HG02973 (cell line): Measurements from ENCODE around the gene ECI1.
"Not testable (repeated sequence)": the region's sequence is repeated elsewhere in the genome, so short reads cannot be mapped to it uniquely, and the experiment has no call there.

Experiments used
- ATAC-seq: cut with Tn5 transposase; IDR thresholded peaks from one replicate; pipeline ENCODE4 v1.9.1; 2021; ENCODE audit warnings: moderate library complexity; ENCODE audit not compliant: unreplicated experiment

The ECI1 gene

DNA sequence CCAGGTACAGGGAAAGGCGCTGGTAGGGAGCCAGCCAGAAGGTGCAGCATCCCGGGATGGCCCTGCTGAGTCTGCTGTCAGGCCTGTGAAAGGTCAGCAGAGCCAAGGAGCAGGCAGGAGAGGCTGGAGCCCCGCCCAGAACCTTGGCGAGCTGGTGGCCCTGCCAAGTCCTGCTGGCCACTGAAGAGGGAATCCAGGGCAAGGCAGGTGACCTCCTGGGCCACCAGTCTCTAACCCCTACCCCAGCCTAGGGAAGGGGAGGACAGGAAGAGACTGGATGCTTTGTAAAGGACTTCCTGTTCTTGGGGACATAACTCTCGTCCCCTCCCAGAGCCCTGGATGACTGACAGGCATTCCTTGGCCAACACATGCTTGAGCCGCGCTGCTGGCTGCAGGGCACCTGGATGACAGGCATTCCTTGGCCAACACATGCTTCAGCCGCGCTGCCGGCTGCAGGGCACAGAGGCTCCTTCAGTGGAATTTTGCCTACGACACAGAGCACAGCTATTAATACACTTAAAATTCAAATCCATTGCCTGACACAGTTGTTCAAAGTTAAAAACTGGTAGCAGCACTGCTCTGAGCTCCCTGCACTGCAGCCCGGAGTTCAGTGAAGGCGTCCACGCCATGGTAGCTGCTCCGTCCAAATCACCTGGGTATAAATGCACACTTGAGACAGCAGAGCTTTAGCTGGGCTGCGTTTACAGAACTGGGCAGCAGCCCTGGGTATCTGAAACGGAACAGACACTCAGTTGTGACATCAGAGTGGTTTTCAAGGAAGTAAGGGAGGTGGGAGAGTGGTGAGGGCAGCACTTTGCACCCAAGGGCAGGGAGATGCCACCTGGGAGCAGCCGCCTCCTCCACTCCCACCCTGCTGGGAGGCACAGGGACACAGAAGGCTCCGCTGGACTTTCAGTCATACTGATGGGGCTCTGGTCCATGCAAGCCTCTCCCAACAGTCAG lies 38.7 kb downstream of the ECI1 start:
- ATAC-seq = no peak

DNA sequence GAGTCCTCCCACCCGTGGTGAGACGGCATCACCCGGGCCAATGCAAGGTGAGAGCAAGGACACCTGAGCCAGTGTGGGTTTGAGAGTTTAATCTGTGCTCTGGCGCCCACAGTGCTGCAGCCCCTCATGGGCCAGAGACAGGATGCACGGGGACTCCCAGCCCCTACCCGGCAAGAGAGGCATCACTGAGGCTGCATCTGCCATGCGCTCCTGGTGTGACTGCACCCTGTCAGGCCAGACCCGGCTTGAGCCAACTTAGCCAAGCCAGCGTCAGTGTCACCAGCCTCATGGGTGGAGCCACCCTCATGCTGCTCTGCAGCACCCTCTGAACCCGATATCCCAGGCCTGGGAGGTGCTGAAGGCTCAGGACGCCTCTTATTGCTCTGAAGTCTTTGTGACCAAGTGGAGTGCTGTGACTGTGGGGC lies 39.5 kb downstream of the ECI1 start:
- ATAC-seq = no peak

DNA sequence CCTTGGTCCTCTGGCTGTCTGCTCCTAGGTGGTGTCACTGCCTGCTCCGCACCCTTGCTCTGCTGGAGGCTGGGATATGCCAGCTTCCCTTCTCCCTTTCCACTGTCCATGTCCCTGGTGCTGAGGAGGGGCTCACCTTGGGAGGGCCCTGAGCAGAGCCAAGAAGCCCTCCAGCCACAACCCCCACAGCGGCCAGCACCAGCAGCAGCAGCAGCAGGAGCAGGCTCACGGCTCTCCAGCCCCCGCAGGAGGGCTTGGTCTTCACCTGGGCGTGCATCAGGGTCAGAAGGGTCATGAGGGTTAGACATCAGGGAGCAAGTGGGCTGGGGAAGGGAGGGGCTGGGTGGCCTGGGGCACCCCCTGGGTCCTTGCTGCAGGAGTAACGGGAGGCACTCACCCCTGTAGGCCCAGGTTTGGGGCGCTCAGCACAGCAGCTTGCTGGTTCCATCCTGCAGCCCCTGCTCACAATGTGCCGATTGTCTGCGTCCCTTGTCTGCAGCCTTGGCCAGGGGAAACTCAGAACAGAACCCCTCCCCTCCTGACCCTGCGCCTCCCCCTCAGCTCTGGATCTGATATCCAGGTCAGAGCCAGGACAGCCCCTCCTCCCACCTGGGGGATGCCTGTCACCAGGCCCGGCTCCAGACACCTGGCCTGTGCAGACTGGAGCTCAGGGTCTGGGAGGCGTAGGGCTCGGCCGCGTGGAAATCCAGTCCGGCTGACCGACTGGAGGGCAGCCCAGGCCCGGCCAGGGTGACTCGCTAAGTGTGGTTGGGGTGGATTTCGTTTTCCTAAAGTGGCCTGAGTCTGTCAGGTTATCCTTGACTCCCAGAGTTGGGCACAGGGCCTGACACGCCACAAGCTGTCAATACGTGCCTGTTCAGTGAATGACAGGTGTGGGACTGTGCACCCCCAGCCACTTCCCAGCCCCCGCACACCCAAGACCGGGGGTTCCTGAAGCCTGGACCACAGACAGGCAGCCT lies 40.7 kb downstream of the ECI1 start, which contains the start of gene BRICD5:
BRICD5 (minus strand) TSS at position 478 of the 980 bp plus-strand sequence; CDS start at position 448, 30 bp downstream.
- no peak for ATAC-seq

DNA sequence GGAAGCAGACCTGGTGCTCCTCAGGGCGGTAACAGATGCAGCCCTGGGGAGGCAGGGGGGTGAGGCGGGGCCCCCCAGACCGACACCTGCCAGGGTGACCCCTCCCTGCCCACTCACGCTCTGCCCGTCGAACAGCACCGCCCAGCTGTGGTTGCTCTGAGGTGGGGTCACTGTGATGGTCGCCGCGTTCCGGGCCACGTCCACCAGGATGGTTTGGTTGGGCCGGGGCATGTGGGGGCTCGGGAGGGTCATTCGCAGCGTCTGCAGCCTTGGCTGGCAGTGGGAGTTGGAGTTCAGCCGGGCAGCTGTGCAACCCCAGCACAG lies 41.4 kb downstream of the ECI1 start:
- no peak for ATAC-seq

DNA sequence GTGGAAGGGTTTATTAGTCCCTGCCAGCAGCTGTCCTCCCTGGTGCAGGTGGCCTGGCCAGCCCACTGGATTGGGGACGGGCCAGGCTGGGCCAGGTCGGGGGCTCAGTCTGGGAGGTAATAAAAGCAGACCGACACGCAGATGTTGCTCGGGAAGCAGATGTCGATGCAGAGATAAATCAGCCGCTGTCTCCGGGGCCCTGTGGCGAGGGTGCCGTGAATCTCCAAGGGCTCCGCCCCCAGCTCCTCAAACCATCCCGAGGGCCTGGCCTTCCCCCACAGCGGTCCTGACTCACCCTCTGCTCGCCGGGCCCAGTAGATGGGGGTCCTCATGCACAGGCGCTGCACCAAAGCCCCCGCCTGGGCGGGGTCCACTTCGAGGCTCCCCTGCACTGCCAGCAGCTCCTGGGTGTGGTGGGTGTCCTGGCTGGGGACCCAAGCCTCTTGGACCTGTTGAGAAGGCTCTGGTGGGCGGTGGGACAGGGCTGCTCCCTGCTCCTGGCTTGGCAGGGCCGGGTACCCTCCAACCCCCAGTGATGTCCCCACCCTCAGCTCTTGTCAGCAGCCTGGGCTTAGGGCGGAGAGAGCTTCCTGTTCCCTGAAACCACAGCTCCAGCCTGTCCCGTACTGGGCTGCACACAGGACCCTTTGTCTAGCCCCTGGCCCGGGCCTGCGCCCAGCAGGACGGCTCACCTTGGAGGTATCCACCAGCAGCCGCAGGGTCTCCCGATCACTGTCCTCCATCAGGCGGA lies 42.0 kb downstream of the ECI1 start:
- no peak for ATAC-seq

DNA sequence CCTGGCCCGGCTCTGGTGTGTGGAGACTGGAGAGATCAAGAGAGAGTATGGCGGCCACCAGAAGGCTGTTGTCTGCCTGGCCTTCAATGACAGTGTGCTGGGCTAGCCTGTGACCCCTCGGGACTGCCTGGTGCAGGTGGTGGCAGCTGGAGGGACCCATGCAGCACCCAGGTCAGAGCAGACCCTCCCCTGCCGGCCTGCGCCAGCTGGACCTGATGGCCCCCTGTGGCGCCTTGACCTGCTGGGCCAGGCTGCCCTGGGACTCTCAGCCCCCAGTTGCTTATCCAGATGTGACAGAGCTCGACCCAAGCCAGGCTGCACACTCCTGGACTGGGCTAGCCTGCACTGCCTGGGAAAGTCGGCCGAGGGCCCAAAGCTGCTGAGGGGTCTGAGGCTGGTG lies 42.6 kb downstream of the ECI1 start:
- ATAC-seq = no peak

DNA sequence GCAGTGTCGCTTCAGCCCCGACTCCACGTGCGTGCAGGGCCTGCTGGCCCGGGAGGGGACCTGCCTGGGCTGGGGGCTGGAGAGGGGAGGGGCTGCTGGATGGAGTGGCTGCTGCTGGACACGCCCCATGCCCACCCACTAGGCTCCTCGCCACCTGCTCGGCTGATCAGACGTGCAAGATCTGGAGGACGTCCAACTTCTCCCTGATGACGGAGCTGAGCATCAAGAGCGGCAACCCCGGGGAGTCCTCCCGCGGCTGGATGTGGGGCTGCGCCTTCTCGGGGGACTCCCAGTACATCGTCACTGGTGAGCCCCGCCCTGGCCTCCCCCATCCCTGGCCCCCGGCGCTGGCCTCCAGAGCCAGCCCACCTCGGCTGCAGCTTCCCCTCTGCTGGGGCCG lies 43.1 kb downstream of the ECI1 start:
- no peak for ATAC-seq

DNA sequence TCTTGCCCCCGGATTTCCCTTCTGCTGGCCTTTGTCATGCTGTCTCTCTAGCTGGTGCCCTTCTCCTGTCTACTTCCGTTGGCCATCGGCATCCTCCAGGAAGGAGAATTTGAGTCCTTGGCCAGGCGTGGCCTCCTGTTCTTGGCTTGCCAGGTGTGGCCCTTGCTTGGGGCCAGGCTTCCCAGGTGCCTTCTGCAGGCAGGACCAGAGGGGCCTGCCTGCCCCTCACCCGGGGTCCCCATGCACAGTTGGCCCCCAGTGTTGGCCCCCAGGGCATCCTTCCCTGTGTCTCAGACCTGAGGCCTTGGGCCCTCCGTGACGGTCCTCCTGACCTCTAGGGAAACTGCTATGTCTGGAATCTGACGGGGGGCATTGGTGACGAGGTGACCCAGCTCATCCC lies 43.5 kb downstream of the ECI1 start:
- no peak for ATAC-seq

DNA sequence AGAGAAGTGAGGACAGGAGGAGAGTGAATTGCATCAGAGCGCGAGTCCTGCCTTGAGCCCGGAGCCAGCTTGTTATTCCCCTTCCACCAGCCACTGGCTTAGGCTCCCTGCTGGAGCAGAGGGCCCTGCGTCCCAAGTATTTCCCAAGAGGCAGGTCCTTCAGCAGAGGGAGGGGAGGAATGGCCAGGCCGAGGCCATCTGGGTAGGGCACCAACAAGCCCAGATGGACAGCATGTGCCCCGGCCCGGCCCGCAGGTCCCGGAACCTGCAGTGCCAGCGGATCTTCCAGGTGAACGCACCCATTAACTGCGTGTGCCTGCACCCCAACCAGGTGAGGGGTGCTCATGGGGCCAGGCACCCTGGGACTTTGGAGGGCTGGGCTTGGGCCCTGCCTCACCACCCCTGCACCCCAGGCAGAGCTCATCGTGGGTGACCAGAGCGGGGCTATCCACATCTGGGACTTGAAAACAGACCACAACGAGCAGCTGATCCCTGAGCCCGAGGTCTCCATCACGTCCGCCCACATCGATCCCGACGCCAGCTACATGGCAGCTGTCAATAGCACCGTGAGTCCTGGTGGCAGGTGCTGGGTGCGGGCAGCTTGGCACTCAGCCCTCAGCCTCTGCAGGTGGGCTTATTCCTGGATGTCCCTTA lies 44.5 kb downstream of the ECI1 start:
- ATAC-seq = no peak

DNA sequence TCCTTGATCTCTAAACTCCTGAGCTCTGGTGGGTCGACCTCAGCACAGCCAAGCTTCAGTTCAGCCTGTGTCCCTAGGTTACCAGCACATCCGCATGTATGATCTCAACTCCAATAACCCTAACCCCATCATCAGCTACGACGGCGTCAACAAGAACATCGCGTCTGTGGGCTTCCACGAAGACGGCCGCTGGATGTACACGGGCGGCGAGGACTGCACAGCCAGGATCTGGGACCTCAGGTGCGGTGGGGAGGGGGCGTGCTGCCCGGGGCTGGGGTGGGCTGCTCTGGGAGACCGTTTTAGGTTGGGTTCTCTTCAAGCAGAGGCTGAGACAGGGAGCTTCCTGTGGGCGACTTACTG lies 45.0 kb downstream of the ECI1 start:
- no peak for ATAC-seq

DNA sequence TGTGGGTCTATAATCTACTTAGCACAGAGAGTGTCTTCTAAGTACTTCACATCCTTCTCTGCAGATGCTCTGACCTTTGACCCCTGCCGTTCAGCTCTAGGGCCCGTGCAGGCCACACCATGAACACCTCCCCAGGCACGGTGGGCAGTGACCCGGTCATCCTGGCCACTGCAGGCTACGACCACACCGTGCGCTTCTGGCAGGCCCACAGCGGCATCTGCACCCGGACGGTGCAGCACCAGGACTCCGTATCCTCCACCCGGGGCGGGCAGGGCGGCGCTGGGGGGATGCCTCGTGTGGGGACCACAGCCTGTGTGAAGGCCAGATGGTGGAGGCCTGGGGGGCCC lies 45.4 kb downstream of the ECI1 start:
- ATAC-seq = peak; percentile 20

DNA sequence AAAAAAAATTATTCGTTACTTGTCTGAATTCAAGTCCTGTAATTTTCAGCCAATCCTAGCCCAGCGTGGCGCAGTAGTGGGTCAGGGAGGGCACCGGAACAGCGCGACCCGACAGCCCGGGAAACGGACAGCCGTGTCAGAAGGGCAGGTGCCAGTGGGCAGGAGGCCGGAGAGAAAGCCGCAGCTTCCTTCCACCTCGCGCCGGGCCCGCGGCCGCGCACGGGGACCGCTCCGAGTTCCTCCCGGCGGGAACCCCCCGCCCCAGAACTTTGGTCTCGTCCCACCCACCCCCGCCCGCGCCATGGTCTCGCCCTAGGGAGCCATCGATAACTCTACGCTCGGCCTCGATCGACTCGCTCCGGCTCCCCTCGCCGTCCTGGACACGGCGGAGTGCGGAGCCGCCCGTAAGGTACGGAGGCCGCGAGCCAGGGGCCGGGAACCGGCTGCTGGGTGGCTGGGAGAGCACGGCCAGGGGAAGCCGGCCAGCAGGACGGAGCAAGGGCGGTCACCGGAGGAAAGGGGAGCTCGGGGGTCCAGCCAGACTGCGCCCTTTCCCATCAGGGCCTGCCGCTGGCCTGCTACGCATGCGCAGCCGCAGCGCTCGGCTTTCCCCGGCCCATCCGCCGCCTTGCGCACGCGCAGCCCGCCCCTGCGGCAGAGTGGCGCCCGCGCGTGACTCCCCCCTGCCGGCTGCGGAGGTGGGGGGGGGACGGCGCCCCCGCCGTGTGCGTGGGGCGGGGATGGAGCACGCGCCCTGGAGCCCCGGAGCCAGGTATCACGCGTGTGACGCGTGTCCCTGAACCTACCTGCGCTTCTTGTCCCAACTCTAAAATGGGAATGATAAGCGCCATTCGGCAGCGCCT lies 46.1 kb downstream of the ECI1 start, which contains the start of gene MLST8:
MLST8 (plus strand) TSS at position 351 of the 863 bp plus-strand sequence. CDS start 632 bp downstream, outside the sequence.
- ATAC-seq = peak; percentile 62

DNA sequence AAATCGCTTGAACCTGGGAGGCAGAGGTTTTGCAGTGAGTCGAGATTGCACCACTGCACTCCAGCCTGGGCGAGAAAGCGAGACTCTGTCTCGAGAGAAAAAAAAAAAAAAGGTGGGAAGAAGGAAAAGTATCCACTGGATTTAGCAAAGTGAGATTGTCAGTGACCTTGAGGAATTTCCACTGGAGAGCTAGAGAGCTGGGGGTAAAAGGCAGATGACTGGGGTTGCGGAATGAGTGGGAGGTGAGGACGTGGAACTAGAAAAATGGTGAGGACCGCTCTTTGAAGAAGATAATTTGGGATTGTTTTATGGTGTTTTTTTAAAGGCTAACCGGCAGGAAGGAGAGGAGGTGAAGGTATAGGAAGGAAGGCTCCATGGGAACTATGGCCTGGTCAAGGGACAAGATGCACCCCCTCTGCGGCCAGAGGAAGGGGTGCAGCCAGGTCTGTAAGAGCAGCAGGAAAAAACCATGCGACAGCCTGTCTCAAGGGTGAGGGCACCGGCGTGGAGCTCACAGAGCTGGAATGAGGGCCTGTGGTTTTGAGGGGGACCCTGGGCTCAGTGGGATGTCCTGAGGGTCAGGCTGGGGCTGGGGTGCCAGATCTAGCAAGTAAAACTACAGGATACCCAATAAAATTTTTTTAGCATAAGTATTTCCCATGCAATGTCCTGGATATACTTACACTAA lies 46.8 kb downstream of the ECI1 start:
- ATAC-seq = no peak

DNA sequence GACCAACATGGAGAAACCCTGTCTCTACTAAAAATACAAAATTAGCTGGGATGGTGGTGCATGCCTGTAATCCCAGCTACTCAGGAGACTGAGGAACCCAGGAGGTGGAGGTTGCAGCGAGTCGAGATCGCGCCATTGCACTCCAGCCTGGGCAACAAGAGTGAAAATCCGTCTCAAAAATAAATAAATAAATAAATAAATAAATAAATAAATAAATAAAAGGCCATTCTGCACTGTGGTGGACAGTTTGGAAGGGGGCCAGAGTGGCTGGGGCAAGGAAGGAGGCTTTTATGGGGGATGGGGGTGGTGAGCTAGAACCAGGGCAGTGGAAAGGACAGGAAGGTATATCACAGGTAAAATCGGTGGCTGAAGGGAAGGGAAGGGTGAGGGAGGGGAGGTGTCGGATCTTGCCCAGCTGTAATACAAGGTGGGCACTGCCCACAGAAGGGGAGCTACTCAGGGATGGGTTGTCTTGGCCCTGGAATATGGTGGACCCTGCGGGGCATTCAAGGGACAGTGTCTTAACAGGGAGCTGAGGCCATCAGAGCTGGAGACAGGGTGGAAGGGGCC lies 48.2 kb downstream of the ECI1 start:
- not testable (repeated sequence) for ATAC-seq

DNA sequence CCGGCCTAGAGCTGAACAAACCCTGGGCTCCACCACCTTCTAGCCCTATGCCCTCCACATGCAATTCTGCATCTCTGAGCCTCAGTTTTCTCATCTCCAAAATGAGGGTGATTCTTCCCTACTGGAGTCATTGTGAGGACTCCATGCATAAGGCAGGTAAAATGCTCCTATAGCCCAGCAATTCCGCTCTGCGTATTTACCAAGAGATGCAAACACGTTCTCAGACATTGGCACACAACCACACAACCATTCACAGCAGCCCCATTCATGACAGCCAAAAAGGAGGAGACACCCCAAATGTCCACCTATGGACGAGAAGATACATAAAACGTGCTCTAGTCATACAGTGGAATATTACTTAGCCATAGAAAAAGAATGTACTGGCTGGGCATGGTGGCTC lies 51.1 kb downstream of the ECI1 start:
- no peak for ATAC-seq

DNA sequence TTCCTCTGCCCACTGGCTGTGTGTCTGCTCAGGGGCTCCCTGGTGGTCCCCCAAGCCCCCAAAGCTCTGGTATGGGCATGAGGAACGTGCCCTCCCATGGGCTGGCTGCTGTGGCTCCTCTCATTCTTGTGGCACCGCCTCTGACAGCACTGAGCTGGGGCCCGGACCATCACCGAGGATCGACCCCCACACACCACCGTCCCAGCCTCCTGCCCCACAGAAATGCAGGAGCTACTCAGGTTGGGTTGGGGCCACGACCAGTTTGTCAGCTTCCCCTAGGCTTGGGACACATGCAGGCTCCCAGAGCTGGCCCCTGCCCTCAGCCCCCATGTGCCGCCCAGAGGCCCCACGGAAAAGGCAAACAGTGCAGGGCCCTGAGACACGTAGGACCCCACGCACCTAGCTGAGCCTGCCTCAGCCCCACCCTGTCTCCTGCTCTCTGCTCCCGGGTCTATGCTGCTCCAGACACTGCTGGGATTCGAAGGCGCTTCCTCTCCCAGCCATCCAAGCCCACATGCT lies 51.7 kb downstream of the ECI1 start:
- ATAC-seq = no peak

DNA sequence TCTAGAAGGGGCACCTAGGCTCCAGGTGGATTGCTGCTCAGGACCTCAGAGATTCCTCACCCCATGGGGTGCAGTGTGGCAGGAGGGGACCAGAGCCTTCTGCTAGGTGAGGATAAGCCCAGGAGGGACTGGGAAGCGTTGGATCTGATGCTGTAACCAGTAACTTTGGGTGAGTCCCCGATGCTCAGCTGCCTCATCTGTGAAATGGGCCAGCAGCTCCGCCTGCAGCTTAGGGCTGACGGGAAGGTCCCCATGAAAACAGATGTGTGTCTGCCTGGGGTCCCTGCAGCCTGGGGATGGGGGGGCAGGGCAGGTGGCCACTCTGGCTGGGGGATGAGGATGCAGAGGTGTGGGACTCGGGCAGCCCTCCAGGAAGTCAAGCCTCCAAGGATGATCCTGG lies 52.3 kb downstream of the ECI1 start:
- ATAC-seq = no peak

DNA sequence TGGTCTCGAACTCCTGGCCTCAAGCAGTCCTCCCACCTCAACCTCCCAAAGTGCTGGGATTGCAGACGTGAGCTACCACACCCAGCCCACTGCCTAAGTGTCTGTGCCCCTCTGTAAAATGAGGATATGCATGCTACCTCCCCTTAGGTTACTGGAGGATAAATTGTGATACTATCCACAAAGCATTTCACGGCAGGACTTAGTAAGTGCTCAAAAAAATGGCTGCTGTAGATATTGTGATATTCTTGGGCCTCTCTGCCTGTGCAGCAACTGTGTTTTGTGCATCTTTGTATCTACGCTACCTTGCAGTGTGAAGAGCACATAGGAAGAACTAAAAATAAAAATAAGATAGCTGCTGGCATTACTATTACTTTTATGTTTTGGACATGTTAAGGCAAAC lies 53.1 kb downstream of the ECI1 start:
- no peak for ATAC-seq
